ENCODE measurements around the gene DMAC1.

DMAC1 gene

DNA sequence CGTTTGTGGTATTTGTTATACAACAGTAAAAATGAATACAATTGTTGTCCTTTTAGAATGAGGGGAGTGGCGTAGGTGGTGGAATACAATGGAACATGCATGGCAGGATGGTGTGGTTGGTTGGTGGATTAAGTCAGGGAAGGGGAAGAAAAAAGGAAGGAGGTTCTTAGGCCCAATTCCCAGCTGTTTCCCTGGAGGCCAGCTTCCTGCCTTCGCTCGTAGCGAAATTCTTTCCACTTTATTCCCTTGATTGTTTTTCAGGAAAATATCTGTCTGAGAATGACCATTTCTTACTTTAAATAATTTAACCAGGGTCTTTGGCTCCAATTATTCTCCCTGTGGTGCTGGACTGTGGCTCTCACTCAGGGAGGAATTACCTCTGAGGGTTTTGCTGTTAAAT, 24.1 kb upstream of the DMAC1 start:
- TF ChIP-seq EZH2 (IDR thresholded peaks at IDR 0.05; ENCODE audit: borderline replicate concordance, low read length) = no peak
- TF ChIP-seq, protein P1, sequence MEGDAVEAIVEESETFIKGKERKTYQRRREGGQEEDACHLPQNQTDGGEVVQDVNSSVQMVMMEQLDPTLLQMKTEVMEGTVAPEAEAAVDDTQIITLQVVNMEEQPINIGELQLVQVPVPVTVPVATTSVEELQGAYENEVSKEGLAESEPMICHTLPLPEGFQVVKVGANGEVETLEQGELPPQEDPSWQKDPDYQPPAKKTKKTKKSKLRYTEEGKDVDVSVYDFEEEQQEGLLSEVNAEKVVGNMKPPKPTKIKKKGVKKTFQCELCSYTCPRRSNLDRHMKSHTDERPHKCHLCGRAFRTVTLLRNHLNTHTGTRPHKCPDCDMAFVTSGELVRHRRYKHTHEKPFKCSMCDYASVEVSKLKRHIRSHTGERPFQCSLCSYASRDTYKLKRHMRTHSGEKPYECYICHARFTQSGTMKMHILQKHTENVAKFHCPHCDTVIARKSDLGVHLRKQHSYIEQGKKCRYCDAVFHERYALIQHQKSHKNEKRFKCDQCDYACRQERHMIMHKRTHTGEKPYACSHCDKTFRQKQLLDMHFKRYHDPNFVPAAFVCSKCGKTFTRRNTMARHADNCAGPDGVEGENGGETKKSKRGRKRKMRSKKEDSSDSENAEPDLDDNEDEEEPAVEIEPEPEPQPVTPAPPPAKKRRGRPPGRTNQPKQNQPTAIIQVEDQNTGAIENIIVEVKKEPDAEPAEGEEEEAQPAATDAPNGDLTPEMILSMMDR (IDR thresholded peaks at IDR 0.05; ENCODE audit: low read length) = no peak
- no peaks in the 10 kb centered on the region for H3K79me2 ChIP-seq (ENCODE audit: insufficient read depth, low read length)
- no peak overlapping the region for H3K4me3 ChIP-seq (ENCODE audit: low read depth, low read length, poor library complexity, severe bottlenecking)
- no peak overlapping the region for H3K4me2 ChIP-seq (ENCODE audit: low read length)
- H3F3A ChIP-seq (ENCODE audit: insufficient read depth, low read length) = no peaks in the 10 kb centered on the region
- H3K9me3 ChIP-seq (ENCODE audit: low read length) = no peaks in the 10 kb centered on the region
- H4K20me1 ChIP-seq (ENCODE audit: insufficient read depth, low read length) = no peaks in the 10 kb centered on the region
- no peak overlapping the region for H3K27ac ChIP-seq (ENCODE audit: low read depth, low read length, poor library complexity, severe bottlenecking)
- peaks cover 9% of the 10 kb centered on the region for H3K4me1 ChIP-seq (ENCODE audit: insufficient read depth, low read length, severe bottlenecking)
- no peaks in the 10 kb centered on the region for H3K9me2 ChIP-seq (ENCODE audit: low read depth, low read length)
- no peaks in the 10 kb centered on the region for H3K36me3 ChIP-seq (ENCODE audit: insufficient read depth, low read length)
- H3K9ac ChIP-seq (ENCODE audit: low read length) = no peak overlapping the region
- H3K27me3 ChIP-seq (ENCODE audit: insufficient read depth, low read length) = no peaks in the 10 kb centered on the region
- no peak overlapping the region for H2AFZ ChIP-seq (ENCODE audit: low read length)

DNA sequence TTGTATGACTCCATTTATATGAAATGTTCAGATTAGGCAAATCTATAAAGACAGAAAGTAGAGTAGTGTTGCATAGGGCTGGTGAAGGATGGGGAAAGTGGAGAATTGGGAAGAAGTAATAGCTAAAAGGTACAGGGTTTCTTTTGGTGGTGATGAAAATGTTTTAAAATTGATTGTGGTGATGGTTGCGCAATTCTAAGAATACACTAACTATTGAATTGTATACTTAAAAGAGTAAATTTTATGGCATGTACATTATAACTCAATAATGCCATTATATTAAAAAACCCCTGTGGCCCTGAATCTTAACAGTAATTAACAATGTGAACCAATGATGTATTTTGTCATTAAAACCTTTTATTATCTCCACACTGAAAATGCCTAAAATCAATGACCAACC, 20.4 kb upstream of the DMAC1 start:
- no peaks in the 10 kb centered on the region for H3K9me2 ChIP-seq (ENCODE audit: low read depth, low read length)
- H3F3A ChIP-seq (ENCODE audit: insufficient read depth, low read length) = no peaks in the 10 kb centered on the region
- H3K4me3 ChIP-seq (ENCODE audit: low read depth, low read length, poor library complexity, severe bottlenecking) = no peak overlapping the region
- H3K4me2 ChIP-seq (ENCODE audit: low read length) = no peak overlapping the region
- H3K36me3 ChIP-seq (ENCODE audit: insufficient read depth, low read length) = no peaks in the 10 kb centered on the region
- H2AFZ ChIP-seq (ENCODE audit: low read length) = no peak overlapping the region
- H3K27me3 ChIP-seq (ENCODE audit: insufficient read depth, low read length) = no peaks in the 10 kb centered on the region
- H3K9me3 ChIP-seq (ENCODE audit: low read length) = no peaks in the 10 kb centered on the region
- H3K9ac ChIP-seq (ENCODE audit: low read length) = no peak overlapping the region
- no peaks in the 10 kb centered on the region for H3K4me1 ChIP-seq (ENCODE audit: insufficient read depth, low read length, severe bottlenecking)
- TF ChIP-seq, protein P1 (IDR thresholded peaks at IDR 0.05; ENCODE audit: low read length) = no peak
- no peak for TF ChIP-seq EZH2 (IDR thresholded peaks at IDR 0.05; ENCODE audit: borderline replicate concordance, low read length)
- H3K27ac ChIP-seq (ENCODE audit: low read depth, low read length, poor library complexity, severe bottlenecking) = no peak overlapping the region
- H3K79me2 ChIP-seq (ENCODE audit: insufficient read depth, low read length) = no peaks in the 10 kb centered on the region
- no peaks in the 10 kb centered on the region for H4K20me1 ChIP-seq (ENCODE audit: insufficient read depth, low read length)

DNA sequence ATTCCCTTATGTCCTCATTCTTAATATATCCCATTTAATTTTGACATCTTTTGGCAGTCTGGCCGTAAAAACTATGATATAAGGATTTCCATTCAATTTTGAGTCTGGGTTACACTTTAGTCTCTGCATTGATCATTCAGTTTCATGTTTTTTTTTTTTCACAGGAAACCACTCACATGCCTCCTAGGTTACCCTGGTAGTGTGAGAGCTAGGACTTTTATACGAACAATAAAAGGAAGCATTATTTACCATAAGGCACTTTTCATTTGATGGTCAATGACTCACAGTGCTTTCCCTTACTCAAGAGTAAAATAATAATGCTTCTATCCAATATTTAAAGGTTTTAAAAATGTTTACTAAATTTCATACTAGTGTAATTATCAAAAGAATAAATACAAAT, 16.4 kb upstream of the DMAC1 start:
- Histone ChIP-seq H3K27ac (ENCODE audit: low read depth, low read length, poor library complexity, severe bottlenecking) (no peak overlapping the region), H3K4me2 (ENCODE audit: low read length) (no peak overlapping the region), H4K20me1 (ENCODE audit: insufficient read depth, low read length) (no peaks in the 10 kb centered on the region), H3K27me3 (ENCODE audit: insufficient read depth, low read length) (no peaks in the 10 kb centered on the region), H3K79me2 (ENCODE audit: insufficient read depth, low read length) (no peaks in the 10 kb centered on the region), H3K9me2 (ENCODE audit: low read depth, low read length) (no peaks in the 10 kb centered on the region), H3K4me1 (ENCODE audit: insufficient read depth, low read length, severe bottlenecking) (no peaks in the 10 kb centered on the region), H2AFZ (ENCODE audit: low read length) (no peak overlapping the region), H3K9me3 (ENCODE audit: low read length) (no peaks in the 10 kb centered on the region), H3K36me3 (ENCODE audit: insufficient read depth, low read length) (no peaks in the 10 kb centered on the region), H3F3A (ENCODE audit: insufficient read depth, low read length) (no peaks in the 10 kb centered on the region), H3K4me3 (ENCODE audit: low read depth, low read length, poor library complexity, severe bottlenecking) (no peak overlapping the region), H3K9ac (ENCODE audit: low read length) (no peak overlapping the region)
- TF ChIP-seq, protein P1 (IDR thresholded peaks at IDR 0.05; ENCODE audit: low read length) = no peak
- no peak for TF ChIP-seq EZH2 (IDR thresholded peaks at IDR 0.05; ENCODE audit: borderline replicate concordance, low read length)

Data from OCI-LY1 (cell line).